Effector memory CD4-positive, alpha-beta T cell (primary cell): ENCODE measurements around the gene MCM10.

Experiments used
- DNase-seq, 3 donors: peaks; one replicate each; pipeline ENCODE4 v3.0.0-alpha.2; 2020
- H3K27ac ChIP-seq: 2 replicates; pipeline ENCODE4 v1.7.0; 2013; ENCODE audit warnings: mild to moderate bottlenecking, low read length, moderate library complexity; ENCODE audit not compliant: insufficient read depth, poor library complexity, severe bottlenecking
- H3K27me3 ChIP-seq: replicated peaks from 2 replicates; pipeline ENCODE4 v1.7.0; 2013; ENCODE audit warnings: mild to moderate bottlenecking, low read length; ENCODE audit not compliant: insufficient read depth, control insufficient read depth, poor library complexity, severe bottlenecking
- H3K36me3 ChIP-seq: 2 replicates; pipeline ENCODE4 v1.7.0; 2013; ENCODE audit warnings: mild to moderate bottlenecking, low read length, moderate library complexity; ENCODE audit not compliant: control insufficient read depth, insufficient read depth
- H3K4me1 ChIP-seq: 2 replicates; pipeline ENCODE4 v1.7.0; 2013; ENCODE audit warnings: low read length, mild to moderate bottlenecking; ENCODE audit not compliant: control insufficient read depth, insufficient read depth, poor library complexity, severe bottlenecking
- H3K4me3 ChIP-seq: 2 replicates; pipeline ENCODE4 v1.7.0; 2013; ENCODE audit warnings: low read length, low read depth, mild to moderate bottlenecking; ENCODE audit not compliant: insufficient read depth, poor library complexity, severe bottlenecking
- H3K9me3 ChIP-seq: 2 replicates; pipeline ENCODE4 v1.7.0; 2013; ENCODE audit warnings: mild to moderate bottlenecking, low read length, moderate library complexity; ENCODE audit not compliant: control insufficient read depth

MCM10 gene

GRCh38 chr10:13187135-13187534 lies 25.8 kb downstream of the MCM10 start:
- Histone ChIP-seq H3K9me3 (no peaks in the 10 kb centered on the region), H3K4me3 (no peak overlapping the region), H3K36me3 (no peaks in the 10 kb centered on the region), H3K27me3 (no peaks in the 10 kb centered on the region), H3K4me1 (no peaks in the 10 kb centered on the region), H3K27ac (no peak overlapping the region)
- no peak for DNase-seq

GRCh38 chr10:13188593-13188992 lies 27.2 kb downstream of the MCM10 start:
- no peaks in the 10 kb centered on the region for H3K9me3 ChIP-seq
- DNase-seq: no peak
- no peaks in the 10 kb centered on the region for H3K4me1 ChIP-seq
- H3K36me3 ChIP-seq: no peaks in the 10 kb centered on the region
- no peak overlapping the region for H3K4me3 ChIP-seq
- no peaks in the 10 kb centered on the region for H3K27me3 ChIP-seq
- no peak overlapping the region for H3K27ac ChIP-seq

- Histone ChIP-seq H3K9me3 (no peaks in the 10 kb centered on the region), H3K27ac (no peak overlapping the region), H3K4me3 (no peak overlapping the region), H3K36me3 (no peaks in the 10 kb centered on the region), H3K4me1 (no peaks in the 10 kb centered on the region), H3K27me3 (no peaks in the 10 kb centered on the region)
- no peak for DNase-seq
These were observed 28.6 kb downstream of the MCM10 start for GRCh38 chr10:13189961-13190360.

- no peak for DNase-seq
- Histone ChIP-seq H3K36me3 (no peaks in the 10 kb centered on the region), H3K4me1 (no peaks in the 10 kb centered on the region), H3K4me3 (no peak overlapping the region), H3K27ac (no peak overlapping the region), H3K9me3 (no peaks in the 10 kb centered on the region), H3K27me3 (no peaks in the 10 kb centered on the region)
These were observed 29.5 kb downstream of the MCM10 start for GRCh38 chr10:13190816-13191215.

DNA sequence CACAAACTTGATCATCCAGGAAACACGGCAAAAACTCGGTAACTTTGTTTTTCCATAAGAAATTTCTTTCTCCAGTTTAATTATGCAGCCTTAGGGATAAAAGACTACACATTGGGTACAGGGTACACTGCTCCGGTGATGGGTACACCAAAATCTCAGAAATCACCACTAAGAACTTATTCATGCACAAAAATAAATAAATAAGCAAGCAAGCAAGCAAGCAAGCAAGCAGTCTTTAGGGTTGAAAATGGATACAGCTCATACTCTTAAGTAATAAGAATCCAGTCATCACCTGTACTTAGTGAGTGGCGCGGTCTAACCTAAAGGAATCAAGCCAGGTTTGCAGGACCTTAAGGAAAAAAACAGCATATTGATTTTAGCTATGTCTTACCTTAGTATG lies 30.0 kb downstream of the MCM10 start:
- no peak overlapping the region for H3K4me3 ChIP-seq

DNA sequence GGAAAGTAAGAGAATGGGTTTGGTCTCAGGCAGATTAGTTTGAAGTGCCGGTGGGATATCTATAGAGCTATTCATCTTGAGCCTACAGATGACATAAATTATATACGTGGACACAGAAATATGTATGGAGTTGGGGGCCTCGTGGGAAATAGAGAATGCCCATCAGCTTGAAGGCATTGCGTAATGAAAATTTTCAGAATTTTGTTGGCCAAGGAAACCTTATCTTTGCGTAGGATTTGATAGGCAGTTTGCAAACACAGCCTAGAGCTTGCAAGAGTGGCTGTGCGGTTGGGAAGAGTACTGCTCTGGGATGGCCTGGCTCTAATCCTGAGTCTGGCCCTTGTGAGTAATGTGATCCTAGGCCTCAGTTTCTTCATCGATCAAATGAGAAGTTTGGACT lies 32.3 kb downstream of the MCM10 start:
- DNase-seq: no peak
- H3K27ac ChIP-seq: no peak overlapping the region
- H3K36me3 ChIP-seq: no peaks in the 10 kb centered on the region

More for the DNA sequence above, 30.0 kb downstream of the MCM10 start:
- Histone ChIP-seq H3K4me1 (no peaks in the 10 kb centered on the region), H3K9me3 (no peaks in the 10 kb centered on the region), H3K36me3 (no peaks in the 10 kb centered on the region), H3K27ac (no peak overlapping the region), H3K27me3 (no peaks in the 10 kb centered on the region)
- no peak for DNase-seq

GRCh38 chr10:13195016-13195415 lies 33.7 kb downstream of the MCM10 start:
- DNase-seq: no peak
- H3K36me3 ChIP-seq: no peaks in the 10 kb centered on the region
- H3K27me3 ChIP-seq: no peaks in the 10 kb centered on the region
- H3K4me1 ChIP-seq: no peaks in the 10 kb centered on the region
- H3K27ac ChIP-seq: no peak overlapping the region
- H3K4me3 ChIP-seq: no peak overlapping the region
- H3K9me3 ChIP-seq: no peaks in the 10 kb centered on the region

More for the DNA sequence above, 32.3 kb downstream of the MCM10 start:
- no peaks in the 10 kb centered on the region for H3K9me3 ChIP-seq
- H3K4me1 ChIP-seq: no peaks in the 10 kb centered on the region
- H3K27me3 ChIP-seq: no peaks in the 10 kb centered on the region
- H3K4me3 ChIP-seq: no peak overlapping the region

DNA sequence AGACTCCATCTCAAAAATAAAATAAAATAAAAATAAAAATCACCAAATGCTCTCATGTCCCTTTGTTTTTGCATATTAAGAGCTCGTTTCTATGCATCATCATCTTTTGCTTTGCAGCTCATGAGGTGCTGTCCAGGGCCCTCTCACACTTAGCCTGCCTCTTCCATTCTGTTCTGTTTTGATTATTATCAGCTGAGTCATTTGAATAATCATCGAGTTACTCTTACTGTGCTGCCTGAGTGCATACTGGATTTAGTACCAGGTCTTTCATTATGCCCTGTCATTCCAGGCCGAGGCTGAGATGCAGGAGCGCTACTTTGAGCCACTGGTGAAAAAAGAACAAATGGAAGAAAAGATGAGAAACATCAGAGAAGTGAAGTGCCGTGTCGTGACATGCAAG lies 39.8 kb downstream of the MCM10 start:
- no peak for DNase-seq
- no peaks in the 10 kb centered on the region for H3K4me1 ChIP-seq
- no peaks in the 10 kb centered on the region for H3K36me3 ChIP-seq
- H3K4me3 ChIP-seq: no peak overlapping the region
- H3K27ac ChIP-seq: no peak overlapping the region
- no peaks in the 10 kb centered on the region for H3K9me3 ChIP-seq
- no peaks in the 10 kb centered on the region for H3K27me3 ChIP-seq

- Histone ChIP-seq H3K4me3 (no peak overlapping the region), H3K4me1 (no peaks in the 10 kb centered on the region), H3K27ac (no peak overlapping the region), H3K36me3 (no peaks in the 10 kb centered on the region), H3K27me3 (no peaks in the 10 kb centered on the region), H3K9me3 (no peaks in the 10 kb centered on the region)
- no peak for DNase-seq
These were observed 44.7 kb downstream of the MCM10 start for GRCh38 chr10:13206091-13206490.

GRCh38 chr10:13206546-13207443 lies 45.4 kb downstream of the MCM10 start:
- H3K4me1 ChIP-seq: no peaks in the 10 kb centered on the region
- no peak overlapping the region for H3K27ac ChIP-seq
- H3K27me3 ChIP-seq: no peaks in the 10 kb centered on the region
- H3K4me3 ChIP-seq: no peak overlapping the region
- DNase-seq: no peak
- no peaks in the 10 kb centered on the region for H3K9me3 ChIP-seq
- no peaks in the 10 kb centered on the region for H3K36me3 ChIP-seq
